ENCODE results near the gene IGFN1.

IGFN1 gene

DNA sequence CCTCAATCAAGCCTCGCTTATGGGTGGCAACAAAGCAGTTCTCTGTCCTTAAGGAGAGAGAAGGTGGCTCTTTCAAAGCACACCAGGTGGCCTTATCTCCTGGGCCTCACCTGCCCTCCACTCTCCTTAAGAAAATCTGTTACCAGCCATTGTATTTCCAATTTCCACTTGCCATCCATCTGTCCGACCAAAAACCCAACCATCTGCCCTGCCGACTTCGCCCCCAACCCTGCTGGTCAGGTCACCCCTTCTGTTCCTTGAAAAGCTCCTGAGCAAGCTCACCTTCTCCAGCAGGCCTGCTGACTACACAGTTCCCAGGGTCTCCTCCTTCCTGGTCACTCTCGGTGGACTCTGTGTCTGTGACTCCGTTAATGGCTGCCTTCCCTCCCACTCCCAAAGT lies 619 bp upstream of the IGFN1 start:
- no peaks in the 10 kb centered on the region for H3K36me3 Mint-ChIP-seq (ENCODE audit: low read depth)
- TF ChIP-seq, protein P1, sequence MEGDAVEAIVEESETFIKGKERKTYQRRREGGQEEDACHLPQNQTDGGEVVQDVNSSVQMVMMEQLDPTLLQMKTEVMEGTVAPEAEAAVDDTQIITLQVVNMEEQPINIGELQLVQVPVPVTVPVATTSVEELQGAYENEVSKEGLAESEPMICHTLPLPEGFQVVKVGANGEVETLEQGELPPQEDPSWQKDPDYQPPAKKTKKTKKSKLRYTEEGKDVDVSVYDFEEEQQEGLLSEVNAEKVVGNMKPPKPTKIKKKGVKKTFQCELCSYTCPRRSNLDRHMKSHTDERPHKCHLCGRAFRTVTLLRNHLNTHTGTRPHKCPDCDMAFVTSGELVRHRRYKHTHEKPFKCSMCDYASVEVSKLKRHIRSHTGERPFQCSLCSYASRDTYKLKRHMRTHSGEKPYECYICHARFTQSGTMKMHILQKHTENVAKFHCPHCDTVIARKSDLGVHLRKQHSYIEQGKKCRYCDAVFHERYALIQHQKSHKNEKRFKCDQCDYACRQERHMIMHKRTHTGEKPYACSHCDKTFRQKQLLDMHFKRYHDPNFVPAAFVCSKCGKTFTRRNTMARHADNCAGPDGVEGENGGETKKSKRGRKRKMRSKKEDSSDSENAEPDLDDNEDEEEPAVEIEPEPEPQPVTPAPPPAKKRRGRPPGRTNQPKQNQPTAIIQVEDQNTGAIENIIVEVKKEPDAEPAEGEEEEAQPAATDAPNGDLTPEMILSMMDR (IDR thresholded peaks at IDR 0.05; ENCODE audit: unreplicated experiment in 3 of 3) = no peak
- no peaks in the 10 kb centered on the region for H3K9me3 Mint-ChIP-seq
- H3K27me3 Mint-ChIP-seq (ENCODE audit: low read depth) = peaks cover 27% of the 10 kb centered on the region
- H3K27ac Mint-ChIP-seq = peak overlapping the region in 2 of 3 experiments; percentile 32 to 41
- H3K4me1 Mint-ChIP-seq = peaks cover 59% of the 10 kb centered on the region
- H3K4me3 Mint-ChIP-seq = no peak overlapping the region

DNA sequence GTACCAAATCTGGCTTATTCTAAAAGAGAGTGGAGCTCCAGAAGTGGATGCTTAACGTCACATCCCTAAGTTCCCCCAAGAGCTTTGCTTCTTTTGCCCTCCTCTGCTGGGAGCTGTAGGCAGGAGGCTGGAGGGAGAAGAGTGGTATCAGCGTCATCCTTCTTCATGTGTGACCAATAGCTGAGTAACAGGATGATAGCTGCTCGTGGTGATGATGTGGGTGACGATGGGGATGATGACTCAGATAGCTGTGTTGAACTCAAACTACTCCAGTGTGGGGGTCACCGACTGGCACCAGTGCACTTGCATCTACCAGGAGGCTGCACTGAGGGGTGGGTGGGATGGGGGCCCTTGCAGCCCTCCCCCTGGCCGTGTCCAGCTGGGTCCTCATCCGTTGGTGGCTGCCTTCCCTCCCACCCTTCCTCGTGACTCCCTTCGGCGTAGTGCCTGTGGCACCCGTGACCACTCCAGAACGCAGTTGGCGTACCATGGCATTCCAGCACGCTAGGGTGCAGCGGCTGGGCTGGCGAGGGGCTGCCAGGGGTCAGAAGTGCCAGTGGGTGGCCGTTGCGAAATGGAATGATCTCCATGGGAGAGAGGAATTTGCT lies 1.1 kb downstream of the IGFN1 start:
- Mint-ChIP-seq H3K36me3 (ENCODE audit: low read depth) (no peaks in the 10 kb centered on the region), H3K27me3 (ENCODE audit: low read depth) (peaks cover 27% of the 10 kb centered on the region), H3K27ac (peak overlapping the region; percentile 92 to 98 (median 93)), H3K4me3 (peak overlapping the region in 2 of 3 experiments; percentile 25 to 65), H3K4me1 (peaks cover 60% of the 10 kb centered on the region), H3K9me3 (no peaks in the 10 kb centered on the region)
- TF ChIP-seq, protein P1 (IDR thresholded peaks at IDR 0.05; ENCODE audit: unreplicated experiment in 3 of 3) = no peak

DNA sequence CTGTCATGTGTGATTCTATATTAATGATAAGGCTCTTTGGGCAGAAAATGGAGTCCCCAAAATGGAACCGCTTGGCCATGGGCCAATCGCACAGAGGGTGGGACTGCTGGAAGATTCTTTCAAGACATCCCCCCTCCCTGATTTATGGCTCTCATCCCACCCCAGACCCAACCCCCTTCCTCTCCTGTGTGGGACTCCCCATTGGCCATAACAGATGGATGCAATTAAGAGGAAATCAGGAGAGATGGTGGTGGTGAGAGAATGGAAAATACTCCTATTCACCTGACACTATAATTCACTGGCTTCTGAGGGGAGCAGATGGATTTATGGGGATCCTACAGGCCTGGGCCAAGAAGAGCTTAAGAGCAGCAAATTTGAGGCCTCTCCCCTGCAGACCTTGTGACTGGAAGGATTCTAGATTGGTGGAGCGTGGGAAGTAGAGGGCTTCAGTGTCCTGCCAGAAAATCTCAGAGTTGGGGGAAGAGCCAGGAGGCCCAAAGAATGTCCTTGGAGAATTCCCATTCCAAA lies 1.7 kb downstream of the IGFN1 start:
- TF ChIP-seq, protein P1 (IDR thresholded peaks at IDR 0.05; ENCODE audit: unreplicated experiment in 3 of 3) = no peak
- H3K4me3 Mint-ChIP-seq = peak overlapping the region in 2 of 3 experiments; percentile 30 to 47
- H3K36me3 Mint-ChIP-seq (ENCODE audit: low read depth) = no peaks in the 10 kb centered on the region

DNA sequence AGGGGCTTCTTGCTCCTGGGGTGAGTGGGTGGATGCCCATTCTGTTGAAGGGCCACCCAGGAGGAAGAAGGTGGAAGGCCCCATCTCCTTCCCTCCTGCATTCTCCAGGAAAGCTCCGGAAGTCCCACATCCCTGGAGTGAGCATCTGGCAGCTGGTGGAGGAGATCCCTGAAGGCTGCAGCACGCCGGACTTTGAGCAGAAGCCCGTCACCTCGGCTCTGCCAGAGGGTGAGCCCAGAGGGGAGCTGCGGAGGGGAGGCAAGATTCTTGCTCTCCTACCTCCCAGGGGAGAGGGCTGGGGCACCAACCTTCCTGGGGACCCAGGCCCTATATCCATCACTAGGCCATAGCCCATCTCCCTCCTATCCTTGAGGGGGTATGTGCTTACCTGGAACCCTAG lies 3.4 kb downstream of the IGFN1 start:
- H3K4me1 Mint-ChIP-seq = peaks cover 59% of the 10 kb centered on the region
- peak overlapping the region in 1 of 3 experiments; percentile 44 for H3K4me3 Mint-ChIP-seq
- H3K27ac Mint-ChIP-seq = peak overlapping the region; percentile 56 to 92 (median 91)
- no peaks in the 10 kb centered on the region for H3K9me3 Mint-ChIP-seq
- H3K27me3 Mint-ChIP-seq (ENCODE audit: low read depth) = peaks cover 17% of the 10 kb centered on the region
- TF ChIP-seq, protein P1 (IDR thresholded peaks at IDR 0.05; ENCODE audit: unreplicated experiment in 3 of 3) = no peak
- no peaks in the 10 kb centered on the region for H3K36me3 Mint-ChIP-seq (ENCODE audit: low read depth)

More for the DNA sequence above, 1.7 kb downstream of the IGFN1 start:
- Mint-ChIP-seq H3K4me1 (peaks cover 60% of the 10 kb centered on the region), H3K27ac (peak overlapping the region; percentile 92 to 98 (median 93)), H3K27me3 (ENCODE audit: low read depth) (peaks cover 25% of the 10 kb centered on the region), H3K9me3 (no peaks in the 10 kb centered on the region)

DNA sequence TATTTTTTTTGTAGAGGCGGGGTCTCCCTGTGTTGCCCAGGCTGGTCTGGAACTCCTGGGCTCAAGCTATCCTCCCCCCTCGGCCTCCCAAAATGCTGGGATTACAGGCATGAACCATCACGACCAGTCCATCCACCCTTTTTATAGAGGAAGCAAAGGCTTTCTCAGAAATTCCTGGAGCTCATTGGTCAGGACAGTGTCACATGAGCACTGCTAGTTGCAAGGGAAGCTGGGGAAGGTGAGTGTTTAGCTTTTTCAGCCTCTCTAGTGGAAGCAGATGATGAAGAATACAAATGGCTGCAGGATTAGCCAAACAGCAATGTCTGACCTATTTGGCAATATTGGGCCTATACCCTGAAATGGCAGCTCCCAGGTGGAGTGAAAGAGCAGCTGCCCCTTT lies 8.0 kb downstream of the IGFN1 start:
- Mint-ChIP-seq H3K4me3 (no peak overlapping the region), H3K27me3 (ENCODE audit: low read depth) (peaks cover 11% of the 10 kb centered on the region), H3K4me1 (peaks cover 24% of the 10 kb centered on the region), H3K36me3 (ENCODE audit: low read depth) (no peaks in the 10 kb centered on the region), H3K27ac (no peak overlapping the region), H3K9me3 (no peaks in the 10 kb centered on the region)
- TF ChIP-seq, protein P1 (IDR thresholded peaks at IDR 0.05; ENCODE audit: unreplicated experiment in 3 of 3) = no peak

DNA sequence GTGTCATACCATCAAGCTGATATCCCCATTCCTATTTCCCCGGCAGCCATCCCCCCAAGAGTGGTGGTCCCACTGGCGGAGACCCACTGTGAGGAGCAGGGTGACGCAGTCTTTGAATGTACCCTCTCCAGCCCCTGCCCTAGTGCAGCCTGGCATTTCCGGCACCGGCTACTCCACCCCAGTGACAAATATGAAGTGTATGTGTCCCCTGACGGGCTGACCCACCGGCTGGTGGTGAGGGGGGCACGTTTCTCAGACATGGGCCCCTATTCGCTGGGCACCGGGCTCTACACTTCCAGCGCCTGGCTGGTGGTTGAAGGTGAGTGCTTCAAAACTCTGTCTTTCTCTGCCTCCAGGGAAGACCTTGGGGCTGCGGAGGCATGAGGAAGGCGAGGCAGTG lies 14.4 kb downstream of the IGFN1 start:
- no peaks in the 10 kb centered on the region for H3K36me3 Mint-ChIP-seq (ENCODE audit: low read depth)
- H3K27ac Mint-ChIP-seq = peak overlapping the region in 1 of 3 experiments; percentile 88
- peaks cover 14% of the 10 kb centered on the region for H3K27me3 Mint-ChIP-seq (ENCODE audit: low read depth)
- TF ChIP-seq, protein P1 (IDR thresholded peaks at IDR 0.05; ENCODE audit: unreplicated experiment in 3 of 3) = no peak
- no peaks in the 10 kb centered on the region for H3K9me3 Mint-ChIP-seq
- no peak overlapping the region for H3K4me3 Mint-ChIP-seq
- peaks cover 14% of the 10 kb centered on the region for H3K4me1 Mint-ChIP-seq

Measured in nephron (organoid).